HEK293 (cell line): ENCODE measurements around the gene IFITM1.

Experiments
- CTCF ChIP-seq: fragments of 450-650 bp; formaldehyde crosslinking; IDR thresholded peaks from 2 replicates; pipeline ENCODE4 v1.5.1; 2016; ENCODE audit warnings: missing biosample characterization, missing genetic modification characterization
- FEZF1 ChIP-seq: fragments of 450-650 bp; formaldehyde crosslinking; IDR thresholded peaks from 2 replicates; pipeline ENCODE4 v1.5.1; 2016; ENCODE audit warnings: missing biosample characterization, missing genetic modification characterization
- ZNF146 ChIP-seq: fragments of 450-650 bp; formaldehyde crosslinking; IDR thresholded peaks from 2 replicates; pipeline ENCODE4 v1.5.1; 2016; ENCODE audit warnings: missing biosample characterization, missing genetic modification characterization

- TF ChIP-seq FEZF1 (tag by site-specific recombination) = no peak
- TF ChIP-seq ZNF146 = no peak
- no peak for TF ChIP-seq CTCF (tag by site-specific recombination)
These were observed 18.3 kb upstream of the IFITM1 start for GRCh38 chr11:295351-296170.
